Measurements from ENCODE around the gene TAS2R50. TPM values are rescaled to one million over a fixed set of nuclear protein-coding genes. Genes with fewer than 3 reads are reported as not detected.

TAS2R50 gene
- total and polyA plus RNA-seq, 2 donors (not counting 1 experiment from before 2014, with no cell fraction given): 2.3 TPM; not detected in 1

DNA sequence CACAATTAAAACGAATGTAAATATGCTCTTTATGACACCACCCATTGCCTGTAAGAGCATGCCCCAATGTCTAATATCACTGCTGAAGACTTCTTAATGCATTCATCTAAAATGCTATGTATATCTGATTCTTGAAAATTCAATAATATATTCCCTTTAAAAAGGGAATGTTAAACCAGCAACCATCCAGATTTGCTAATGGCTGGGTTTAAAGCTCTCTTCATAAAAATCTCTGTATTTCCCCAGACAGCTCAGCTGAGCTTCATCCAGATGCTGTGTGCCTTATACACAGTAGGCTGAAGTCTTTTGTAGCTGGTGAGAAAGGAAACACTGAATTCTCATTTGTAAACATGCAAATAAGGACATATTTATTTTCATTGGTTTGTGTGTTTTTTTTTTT, 47.5 kb downstream of the TAS2R50 start, which contains the start of gene TAS2R14:
TSS of gene TAS2R14 (minus strand) at position 101 of the 400 bp plus-strand sequence. CDS start at position 45, 56 bp downstream.
- Histone ChIP-seq H3K36me3 (ENCODE audit: control insufficient read depth, insufficient read depth, low read length) (no peaks in the 10 kb centered on the region), H3K27ac (ENCODE audit: insufficient read depth, low read length) (no peak within 1 kb of the TSS), H3K9me3 (ENCODE audit: control insufficient read depth, insufficient read depth, low read depth, low read length) (no peaks in the 10 kb centered on the region), H3K9ac (ENCODE audit: insufficient read depth, low read length) (no peak within 1 kb of the TSS), H3K27me3 (ENCODE audit: control insufficient read depth, insufficient read depth, low read length) (no peaks in the 10 kb centered on the region), H4K20me1 (ENCODE audit: control insufficient read depth, extremely low read depth, insufficient read depth, low read length) (no peaks in the 10 kb centered on the region), H3K4me1 (ENCODE audit: control insufficient read depth, extremely low read depth, insufficient read depth, low read length) (no peaks in the 10 kb centered on the region), H3K4me2 (ENCODE audit: extremely low read depth, insufficient read depth, low read length) (no peak within 1 kb of the TSS), H3K79me2 (ENCODE audit: control insufficient read depth, insufficient read depth, low read length) (no peaks in the 10 kb centered on the region), H2AFZ (ENCODE audit: low read length) (no peak within 1 kb of the TSS), H3K4me3 (replicated peaks in 1 of 4; ENCODE audit: control extremely low read depth in 1 of 4, insufficient read depth in 1 of 4, low read depth in 3 of 4, low read length in 4 of 4) (no peak within 1 kb of the TSS)
- no peak for TF ChIP-seq EZH2 (IDR thresholded peaks at IDR 0.05; ENCODE audit: low read length, missing control alignments)
- TF ChIP-seq, protein P1, sequence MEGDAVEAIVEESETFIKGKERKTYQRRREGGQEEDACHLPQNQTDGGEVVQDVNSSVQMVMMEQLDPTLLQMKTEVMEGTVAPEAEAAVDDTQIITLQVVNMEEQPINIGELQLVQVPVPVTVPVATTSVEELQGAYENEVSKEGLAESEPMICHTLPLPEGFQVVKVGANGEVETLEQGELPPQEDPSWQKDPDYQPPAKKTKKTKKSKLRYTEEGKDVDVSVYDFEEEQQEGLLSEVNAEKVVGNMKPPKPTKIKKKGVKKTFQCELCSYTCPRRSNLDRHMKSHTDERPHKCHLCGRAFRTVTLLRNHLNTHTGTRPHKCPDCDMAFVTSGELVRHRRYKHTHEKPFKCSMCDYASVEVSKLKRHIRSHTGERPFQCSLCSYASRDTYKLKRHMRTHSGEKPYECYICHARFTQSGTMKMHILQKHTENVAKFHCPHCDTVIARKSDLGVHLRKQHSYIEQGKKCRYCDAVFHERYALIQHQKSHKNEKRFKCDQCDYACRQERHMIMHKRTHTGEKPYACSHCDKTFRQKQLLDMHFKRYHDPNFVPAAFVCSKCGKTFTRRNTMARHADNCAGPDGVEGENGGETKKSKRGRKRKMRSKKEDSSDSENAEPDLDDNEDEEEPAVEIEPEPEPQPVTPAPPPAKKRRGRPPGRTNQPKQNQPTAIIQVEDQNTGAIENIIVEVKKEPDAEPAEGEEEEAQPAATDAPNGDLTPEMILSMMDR (conservative IDR thresholded peaks at IDR 0.05 in 1 of 2, IDR thresholded peaks at IDR 0.05 in 1 of 2; ENCODE audit: low read depth in 1 of 2, low read length in 2 of 2): no peak
- DNase-seq (ENCODE audit: low read depth in 2 of 2): no peak

DNA sequence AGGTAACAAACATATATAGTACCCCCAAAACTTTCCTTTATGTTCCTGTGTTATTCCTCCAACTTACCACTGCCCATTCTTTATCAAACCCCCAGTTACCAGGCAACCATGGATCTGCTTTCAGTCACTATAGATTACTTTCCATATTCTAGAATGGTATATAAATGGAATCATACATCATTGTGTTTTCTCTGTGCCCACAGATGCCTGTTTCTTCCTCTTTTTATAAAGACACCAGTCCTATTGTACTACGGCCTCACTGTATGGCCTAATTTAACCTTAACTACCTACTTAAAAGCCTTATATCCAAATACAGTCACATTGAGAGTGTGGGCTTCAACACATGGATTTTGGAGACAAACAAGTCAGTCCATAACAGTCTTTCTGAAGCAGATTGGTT, 50.2 kb downstream of the TAS2R50 start:
- no peaks in the 10 kb centered on the region for H3K79me2 ChIP-seq (ENCODE audit: control insufficient read depth, insufficient read depth, low read length)
- H2AFZ ChIP-seq (ENCODE audit: low read length): no peak overlapping the region
- H3K4me2 ChIP-seq (ENCODE audit: extremely low read depth, insufficient read depth, low read length): no peak overlapping the region
- no peaks in the 10 kb centered on the region for H3K27me3 ChIP-seq (ENCODE audit: control insufficient read depth, insufficient read depth, low read length)
- H3K9ac ChIP-seq (ENCODE audit: insufficient read depth, low read length): no peak overlapping the region
- DNase-seq (ENCODE audit: low read depth in 2 of 2): no peak
- H3K27ac ChIP-seq (ENCODE audit: insufficient read depth, low read length): no peak overlapping the region
- H3K4me3 ChIP-seq (replicated peaks in 1 of 4; ENCODE audit: control extremely low read depth in 1 of 4, insufficient read depth in 1 of 4, low read depth in 3 of 4, low read length in 4 of 4): no peak overlapping the region
- H3K36me3 ChIP-seq (ENCODE audit: control insufficient read depth, insufficient read depth, low read length): no peaks in the 10 kb centered on the region
- no peaks in the 10 kb centered on the region for H4K20me1 ChIP-seq (ENCODE audit: control insufficient read depth, extremely low read depth, insufficient read depth, low read length)
- no peak for TF ChIP-seq EZH2 (IDR thresholded peaks at IDR 0.05; ENCODE audit: low read length, missing control alignments)
- TF ChIP-seq, protein P1 (conservative IDR thresholded peaks at IDR 0.05 in 1 of 2, IDR thresholded peaks at IDR 0.05 in 1 of 2; ENCODE audit: low read depth in 1 of 2, low read length in 2 of 2): no peak
- no peaks in the 10 kb centered on the region for H3K9me3 ChIP-seq (ENCODE audit: control insufficient read depth, insufficient read depth, low read depth, low read length)
- H3K4me1 ChIP-seq (ENCODE audit: control insufficient read depth, extremely low read depth, insufficient read depth, low read length): no peaks in the 10 kb centered on the region

Other genes with a start within 250 kb of the TAS2R50 start
- not detected in 2 replicates for gene TAS2R7, start 184.3 kb downstream of the TAS2R50 start, total RNA-seq
- not detected in 2 replicates for gene TAS2R7, start 184.3 kb downstream of the TAS2R50 start, polyA plus RNA-seq
- under 0.01 TPM in 1 of 2 replicates, not detected in the other for gene TAS2R8, start 179.6 kb downstream of the TAS2R50 start, total RNA-seq
- not detected in 2 replicates for gene TAS2R8, start 179.6 kb downstream of the TAS2R50 start, polyA plus RNA-seq
- 0.17 TPM in 1 of 2 replicates, not detected in the other for gene TAS2R9, start 176.7 kb downstream of the TAS2R50 start, total RNA-seq
- not detected in 2 replicates for gene TAS2R9, start 176.7 kb downstream of the TAS2R50 start, polyA plus RNA-seq
- 0.50 and 0.51 TPM in 2 replicates for gene TAS2R10, start 160.6 kb downstream of the TAS2R50 start, total RNA-seq
- 0.06 and 0.10 TPM in 2 replicates for gene TAS2R10, start 160.6 kb downstream of the TAS2R50 start, polyA plus RNA-seq
- gene PRR4, start 137.4 kb downstream of the TAS2R50 start, total RNA-seq: 0.66 and 0.77 TPM in 2 replicates
- gene PRR4, start 137.4 kb downstream of the TAS2R50 start, polyA plus RNA-seq: 0.93 and 1.7 TPM in 2 replicates
- gene PRH1, start 102.7 kb downstream of the TAS2R50 start, total RNA-seq: 8.7 and 19.2 TPM in 2 replicates
- 1.2 and 1.6 TPM in 2 replicates for gene PRH1, start 102.7 kb downstream of the TAS2R50 start, polyA plus RNA-seq
- 1.0 and 1.7 TPM in 2 replicates for gene TAS2R13, start 77.3 kb downstream of the TAS2R50 start, total RNA-seq
- gene TAS2R13, start 77.3 kb downstream of the TAS2R50 start, polyA plus RNA-seq: not detected in 2 replicates
- gene PRH2, start 57.7 kb downstream of the TAS2R50 start, total RNA-seq: not detected in 2 replicates
- 0.14 TPM in 1 of 2 replicates, not detected in the other for gene PRH2, start 57.7 kb downstream of the TAS2R50 start, polyA plus RNA-seq
- gene TAS2R14, start 47.6 kb downstream of the TAS2R50 start, total RNA-seq: 2.1 and 2.6 TPM in 2 replicates
- 1.3 and 2.0 TPM in 2 replicates for gene TAS2R14, start 47.6 kb downstream of the TAS2R50 start, polyA plus RNA-seq
- 2.1 and 3.3 TPM in 2 replicates for gene TAS2R20, start 11.4 kb upstream of the TAS2R50 start, total RNA-seq
- gene TAS2R20, start 11.4 kb upstream of the TAS2R50 start, polyA plus RNA-seq: 0.06 and 0.22 TPM in 2 replicates
- gene TAS2R19, start 35.7 kb upstream of the TAS2R50 start, total RNA-seq: 3.1 and 5.3 TPM in 2 replicates
- 0.10 and 0.49 TPM in 2 replicates for gene TAS2R19, start 35.7 kb upstream of the TAS2R50 start, polyA plus RNA-seq
- 2.6 and 3.6 TPM in 2 replicates for gene TAS2R31, start 44.5 kb upstream of the TAS2R50 start, total RNA-seq
- 0.15 and 0.73 TPM in 2 replicates for gene TAS2R31, start 44.5 kb upstream of the TAS2R50 start, polyA plus RNA-seq
- gene TAS2R46, start 75.4 kb upstream of the TAS2R50 start, total RNA-seq: 1.5 and 2.0 TPM in 2 replicates
- gene TAS2R46, start 75.4 kb upstream of the TAS2R50 start, polyA plus RNA-seq: not detected in 2 replicates
- 0.99 and 1.0 TPM in 2 replicates for gene TAS2R43, start 105.4 kb upstream of the TAS2R50 start, total RNA-seq
- not detected in 2 replicates for gene TAS2R43, start 105.4 kb upstream of the TAS2R50 start, polyA plus RNA-seq
- 2.6 and 4.0 TPM in 2 replicates for gene TAS2R30, start 147.7 kb upstream of the TAS2R50 start, total RNA-seq
- 0.08 TPM in 1 of 2 replicates, not detected in the other for gene TAS2R30, start 147.7 kb upstream of the TAS2R50 start, polyA plus RNA-seq
- gene SMIM10L1, start 184.3 kb upstream of the TAS2R50 start, total RNA-seq: 4.4 and 4.8 TPM in 2 replicates
- gene SMIM10L1, start 184.3 kb upstream of the TAS2R50 start, polyA plus RNA-seq: 4.8 and 5.5 TPM in 2 replicates
- gene TAS2R42, start 200.0 kb upstream of the TAS2R50 start, total RNA-seq: not detected in 2 replicates
- not detected in 2 replicates for gene TAS2R42, start 200.0 kb upstream of the TAS2R50 start, polyA plus RNA-seq

All from fibroblast of lung (primary cell).